A673 (cell line): ENCODE results near the gene ACTR5.

ENCODE experiments used
- CTCF ChIP-seq: fragments of 300-800, 200-600 bp; sonication (generic); conservative IDR thresholded peaks from 2 replicates; pipeline ENCODE4 v1.5.1; 2017; ENCODE audit warnings: low read depth, mild to moderate bottlenecking, antibody characterized with exemption, low read length, moderate library complexity, mixed read lengths
- EZH2 ChIP-seq: fragments of 200-600 bp; sonication (generic); IDR thresholded peaks from 2 replicates; pipeline ENCODE4 v1.6.1; 2017; ENCODE audit warnings: borderline replicate concordance, low read depth, mild to moderate bottlenecking, mixed read lengths, antibody characterized with exemption, low read length; ENCODE audit not compliant: poor library complexity, severe bottlenecking

GRCh38 chr20:38815446-38815845, 67.2 kb downstream of the ACTR5 start:
- no peak for TF ChIP-seq CTCF
- TF ChIP-seq EZH2, result no peak
